Measurements from ENCODE around the gene CACNA1D.
"Not testable (repeated sequence)": the region's sequence is repeated elsewhere in the genome, so short reads cannot be mapped to it uniquely, and the experiment has no call there.

Gene CACNA1D

DNA sequence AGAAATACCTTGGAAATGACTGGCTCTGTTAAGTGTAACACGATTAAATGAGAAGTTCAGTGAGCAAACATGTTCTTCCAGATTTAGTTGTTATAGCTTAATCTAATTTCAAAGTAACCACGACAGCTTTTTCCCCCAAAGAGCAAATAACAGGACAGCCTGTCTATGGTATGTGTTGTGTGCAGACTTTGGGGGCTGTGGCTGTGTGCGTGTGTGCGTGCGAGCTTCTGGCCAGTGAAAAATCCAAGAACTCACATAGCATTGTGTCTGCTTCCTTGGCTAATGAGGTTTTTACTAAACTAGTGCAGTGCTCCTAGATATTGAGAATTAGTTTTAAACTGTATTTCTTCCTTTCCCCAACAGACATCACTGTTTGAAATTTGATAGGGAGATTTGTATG is 167.1 kb downstream of the CACNA1D start:
- TF ChIP-seq, protein P1, sequence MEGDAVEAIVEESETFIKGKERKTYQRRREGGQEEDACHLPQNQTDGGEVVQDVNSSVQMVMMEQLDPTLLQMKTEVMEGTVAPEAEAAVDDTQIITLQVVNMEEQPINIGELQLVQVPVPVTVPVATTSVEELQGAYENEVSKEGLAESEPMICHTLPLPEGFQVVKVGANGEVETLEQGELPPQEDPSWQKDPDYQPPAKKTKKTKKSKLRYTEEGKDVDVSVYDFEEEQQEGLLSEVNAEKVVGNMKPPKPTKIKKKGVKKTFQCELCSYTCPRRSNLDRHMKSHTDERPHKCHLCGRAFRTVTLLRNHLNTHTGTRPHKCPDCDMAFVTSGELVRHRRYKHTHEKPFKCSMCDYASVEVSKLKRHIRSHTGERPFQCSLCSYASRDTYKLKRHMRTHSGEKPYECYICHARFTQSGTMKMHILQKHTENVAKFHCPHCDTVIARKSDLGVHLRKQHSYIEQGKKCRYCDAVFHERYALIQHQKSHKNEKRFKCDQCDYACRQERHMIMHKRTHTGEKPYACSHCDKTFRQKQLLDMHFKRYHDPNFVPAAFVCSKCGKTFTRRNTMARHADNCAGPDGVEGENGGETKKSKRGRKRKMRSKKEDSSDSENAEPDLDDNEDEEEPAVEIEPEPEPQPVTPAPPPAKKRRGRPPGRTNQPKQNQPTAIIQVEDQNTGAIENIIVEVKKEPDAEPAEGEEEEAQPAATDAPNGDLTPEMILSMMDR (IDR thresholded peaks at IDR 0.05; ENCODE audit: insufficient read depth, missing control alignments): no peak
- no peak for DNase-seq (ENCODE audit: insufficient read length, low spot score)
- no peak for FAIRE-seq

DNA sequence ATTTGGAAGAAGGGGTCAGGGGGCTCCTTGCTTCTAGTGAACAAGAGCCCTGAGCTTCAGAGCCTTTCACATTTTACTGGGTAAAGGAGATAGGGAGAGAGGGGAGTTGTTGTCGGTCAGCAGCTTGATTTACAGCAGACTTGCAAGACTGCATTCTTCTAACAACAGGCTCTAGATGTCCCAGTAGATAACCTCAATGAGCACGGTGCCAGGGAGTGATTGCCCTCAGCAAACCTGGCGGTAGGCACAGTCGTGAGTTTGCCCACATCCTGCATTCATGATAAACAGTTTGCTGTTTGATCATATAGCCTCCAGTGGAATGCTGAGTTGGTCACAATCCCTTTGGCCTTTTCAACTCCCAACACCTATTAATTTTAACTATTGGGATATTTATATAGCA is 170.4 kb downstream of the CACNA1D start:
- FAIRE-seq; DNase-seq (ENCODE audit: insufficient read length, low spot score): not testable (repeated sequence)

DNA sequence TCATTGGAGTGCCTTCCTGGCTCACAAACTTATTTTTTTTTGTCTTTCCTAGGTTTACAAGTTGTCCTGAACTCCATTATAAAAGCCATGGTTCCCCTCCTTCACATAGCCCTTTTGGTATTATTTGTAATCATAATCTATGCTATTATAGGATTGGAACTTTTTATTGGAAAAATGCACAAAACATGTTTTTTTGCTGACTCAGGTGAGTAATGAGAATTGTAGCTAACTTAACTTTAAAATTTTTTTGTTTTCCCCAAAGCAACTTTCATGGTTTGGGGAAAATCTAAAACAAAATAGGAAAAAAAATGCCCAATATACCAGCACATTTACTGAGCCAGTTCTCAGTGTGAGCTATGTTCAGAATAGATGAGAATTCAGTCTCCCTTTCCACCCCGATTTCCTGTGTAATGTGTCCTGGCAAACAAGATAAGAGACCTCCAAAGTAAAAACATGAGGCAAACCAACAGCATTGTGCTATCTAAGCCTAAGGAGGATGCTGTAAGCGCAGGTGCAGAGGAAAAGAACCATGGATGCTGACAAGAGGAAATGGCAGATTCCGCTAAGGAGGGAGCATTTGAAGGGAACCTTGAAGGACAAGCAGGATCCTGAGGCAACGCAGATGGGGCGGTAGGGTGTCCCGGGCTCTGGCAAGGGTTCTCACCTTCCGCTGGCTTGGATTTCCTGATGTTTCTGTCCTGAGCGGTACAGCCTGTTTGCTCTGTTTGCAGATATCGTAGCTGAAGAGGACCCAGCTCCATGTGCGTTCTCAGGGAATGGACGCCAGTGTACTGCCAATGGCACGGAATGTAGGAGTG is 171.4 kb downstream of the CACNA1D start:
- FAIRE-seq: no peak
- DNase-seq (ENCODE audit: insufficient read length, low spot score): no peak
- TF ChIP-seq, protein P1 (IDR thresholded peaks at IDR 0.05; ENCODE audit: insufficient read depth, missing control alignments): no peak

- FAIRE-seq (no peak), DNase-seq (ENCODE audit: insufficient read length, low spot score) (no peak)
- TF ChIP-seq, protein P1 (IDR thresholded peaks at IDR 0.05; ENCODE audit: insufficient read depth, missing control alignments): peak; percentile 31
Measured at GRCh38 chr3:53668872-53669271, 174.5 kb downstream of the CACNA1D start.

DNA sequence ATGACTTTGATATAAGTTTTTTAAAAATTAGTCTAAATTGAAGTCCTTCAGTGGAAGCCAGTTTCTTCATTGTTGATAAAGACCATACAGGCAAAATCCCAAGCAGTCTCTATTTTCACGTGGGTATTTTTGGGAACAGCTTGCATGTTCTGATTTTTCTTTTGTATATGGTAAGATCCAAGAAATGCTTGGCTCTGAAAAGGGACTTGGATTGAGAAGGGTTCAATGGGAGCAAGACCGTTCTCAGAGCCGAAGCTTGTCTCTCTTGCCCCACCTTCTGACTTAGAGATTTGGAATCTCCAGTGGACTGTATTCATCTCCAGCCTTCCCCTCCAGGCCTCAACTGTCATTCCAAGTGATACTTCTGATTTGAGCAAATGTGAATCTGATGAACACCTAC is 176.3 kb downstream of the CACNA1D start:
- no peak for FAIRE-seq

GRCh38 chr3:53671192-53671960 is 177.0 kb downstream of the CACNA1D start:
- FAIRE-seq (no peak), DNase-seq (ENCODE audit: insufficient read length, low spot score) (no peak)
- TF ChIP-seq, protein P1 (IDR thresholded peaks at IDR 0.05; ENCODE audit: insufficient read depth, missing control alignments): no peak

More for the DNA sequence above, 176.3 kb downstream of the CACNA1D start:
- DNase-seq (ENCODE audit: insufficient read length, low spot score): no peak
- TF ChIP-seq, protein P1 (IDR thresholded peaks at IDR 0.05; ENCODE audit: insufficient read depth, missing control alignments): no peak

GRCh38 chr3:53671961-53672299 is 177.5 kb downstream of the CACNA1D start:
- DNase-seq (ENCODE audit: insufficient read length, low spot score) (no peak), FAIRE-seq (no peak)
- TF ChIP-seq, protein P1 (IDR thresholded peaks at IDR 0.05; ENCODE audit: insufficient read depth, missing control alignments): no peak

Data from D721Med (cell line).